ENCODE data around the gene VILL. TPM values are rescaled to one million over a fixed set of nuclear protein-coding genes. Genes with fewer than 3 reads are reported as not detected.

VILL gene
- polyA plus RNA-seq, 1 donor from 2014 or later = not detected

- Histone ChIP-seq H3K9ac (ENCODE audit: low read length) (no peak overlapping the region), H3F3A (ENCODE audit: insufficient read depth, low read length, poor library complexity, severe bottlenecking) (no peaks in the 10 kb centered on the region), H3K27ac (ENCODE audit: low read length) (no peak overlapping the region), H2AFZ (ENCODE audit: low read depth, low read length) (no peak overlapping the region), H3K4me2 (ENCODE audit: low read length) (no peak overlapping the region), H3K27me3 (ENCODE audit: insufficient read depth, low read depth, low read length) (no peaks in the 10 kb centered on the region), H3K9me3 (ENCODE audit: low read length) (no peaks in the 10 kb centered on the region), H3K79me2 (replicated peaks; ENCODE audit: insufficient read depth, low read length) (no peaks in the 10 kb centered on the region), H4K20me1 (ENCODE audit: insufficient read depth) (no peaks in the 10 kb centered on the region), H3K9me2 (ENCODE audit: insufficient read depth, low read length) (no peaks in the 10 kb centered on the region), H3K4me3 (ENCODE audit: low read length) (no peak overlapping the region), H3K36me3 (ENCODE audit: insufficient read depth, low read length) (no peaks in the 10 kb centered on the region)
- TF ChIP-seq SMC3 (conservative IDR thresholded peaks at IDR 0.05; ENCODE audit: poor library complexity) (no peak), EP300 (conservative IDR thresholded peaks at IDR 0.05; ENCODE audit: poor library complexity, severe bottlenecking) (no peak)
Observed at GRCh38 chr3:37985637-37986320, 4.8 kb upstream of the VILL start.

- no peaks in the 10 kb centered on the region for H3K9me2 ChIP-seq (ENCODE audit: insufficient read depth, low read length)
- H3K4me3 ChIP-seq (ENCODE audit: low read length) = no peak overlapping the region
- no peaks in the 10 kb centered on the region for H3F3A ChIP-seq (ENCODE audit: insufficient read depth, low read length, poor library complexity, severe bottlenecking)
- no peak overlapping the region for H3K4me2 ChIP-seq (ENCODE audit: low read length)
- no peaks in the 10 kb centered on the region for H3K9me3 ChIP-seq (ENCODE audit: low read length)
- no peak overlapping the region for H3K27ac ChIP-seq (ENCODE audit: low read length)
- no peaks in the 10 kb centered on the region for H3K27me3 ChIP-seq (ENCODE audit: insufficient read depth, low read depth, low read length)
- no peak for TF ChIP-seq REST (IDR thresholded peaks at IDR 0.05; ENCODE audit: borderline replicate concordance)
- no peak for TF ChIP-seq MXI1 (conservative IDR thresholded peaks at IDR 0.05; ENCODE audit: poor library complexity, severe bottlenecking)
- no peak for TF ChIP-seq SMC3 (conservative IDR thresholded peaks at IDR 0.05; ENCODE audit: poor library complexity)
- no peak for TF ChIP-seq POLR2AphosphoS5 (IDR thresholded peaks at IDR 0.05)
- TF ChIP-seq EP300 (conservative IDR thresholded peaks at IDR 0.05; ENCODE audit: poor library complexity, severe bottlenecking) = no peak
- no peak for TF ChIP-seq EZH2 (IDR thresholded peaks at IDR 0.05; ENCODE audit: borderline replicate concordance, insufficient read depth, low read length, poor library complexity, severe bottlenecking)
- no peak for TF ChIP-seq TAF1 (IDR thresholded peaks at IDR 0.05; ENCODE audit: low read depth)
- TF ChIP-seq CTCF (IDR thresholded peaks at IDR 0.05; ENCODE audit: poor library complexity, severe bottlenecking) = no peak
- TF ChIP-seq RAD21 (conservative IDR thresholded peaks at IDR 0.05) = no peak
- H4K20me1 ChIP-seq (ENCODE audit: insufficient read depth) = no peaks in the 10 kb centered on the region
- H3K79me2 ChIP-seq (replicated peaks; ENCODE audit: insufficient read depth, low read length) = no peaks in the 10 kb centered on the region
- no peak overlapping the region for H2AFZ ChIP-seq (ENCODE audit: low read depth, low read length)
- no peak overlapping the region for H3K9ac ChIP-seq (ENCODE audit: low read length)
- no peaks in the 10 kb centered on the region for H3K36me3 ChIP-seq (ENCODE audit: insufficient read depth, low read length)
Observed at GRCh38 chr3:37986479-37987314, 3.9 kb upstream of the VILL start.
